ENCODE results near the gene CNNM2. TPM values are rescaled to one million over a fixed set of nuclear protein-coding genes. Genes with fewer than 3 reads are reported as not detected.

CNNM2 gene
- total RNA-seq, 1 donor from 2014 or later, result 3.0 TPM

DNA sequence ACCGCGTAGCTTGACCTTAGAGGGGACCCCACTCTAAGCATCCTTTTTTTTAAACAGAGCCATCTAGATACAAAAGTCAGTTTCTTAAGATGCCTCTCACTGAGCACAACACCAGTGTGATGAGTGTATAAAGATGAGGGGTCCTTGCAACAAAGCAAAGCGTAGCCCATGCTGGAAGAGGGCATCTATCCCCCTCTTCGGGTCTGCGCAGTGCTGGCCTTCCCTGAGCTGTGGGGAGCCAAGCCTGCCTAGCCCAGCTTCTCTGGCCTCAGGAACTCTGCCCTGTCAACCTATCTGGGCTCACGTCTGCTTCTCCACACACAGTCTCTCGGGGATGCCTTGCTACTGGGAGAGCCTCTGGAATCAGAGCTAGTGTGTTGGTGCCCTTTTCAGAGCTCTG lies 161.0 kb downstream of the CNNM2 start:
- no peak for DNase-seq (ENCODE audit: missing footprints)
- no peak for ATAC-seq
- intact Hi-C loops (cut with DNase I), result no loop called here

- DNase-seq (ENCODE audit: missing footprints), result no peak
- intact Hi-C loops (cut with DNase I), result loop anchor here (5.0 kb wide), 1 partner anchor 162 kb away; no protein-coding TSS in a partner anchor
- ATAC-seq, result no peak
Measured at GRCh38 chr10:103079946-103080345, 161.9 kb downstream of the CNNM2 start.

DNA sequence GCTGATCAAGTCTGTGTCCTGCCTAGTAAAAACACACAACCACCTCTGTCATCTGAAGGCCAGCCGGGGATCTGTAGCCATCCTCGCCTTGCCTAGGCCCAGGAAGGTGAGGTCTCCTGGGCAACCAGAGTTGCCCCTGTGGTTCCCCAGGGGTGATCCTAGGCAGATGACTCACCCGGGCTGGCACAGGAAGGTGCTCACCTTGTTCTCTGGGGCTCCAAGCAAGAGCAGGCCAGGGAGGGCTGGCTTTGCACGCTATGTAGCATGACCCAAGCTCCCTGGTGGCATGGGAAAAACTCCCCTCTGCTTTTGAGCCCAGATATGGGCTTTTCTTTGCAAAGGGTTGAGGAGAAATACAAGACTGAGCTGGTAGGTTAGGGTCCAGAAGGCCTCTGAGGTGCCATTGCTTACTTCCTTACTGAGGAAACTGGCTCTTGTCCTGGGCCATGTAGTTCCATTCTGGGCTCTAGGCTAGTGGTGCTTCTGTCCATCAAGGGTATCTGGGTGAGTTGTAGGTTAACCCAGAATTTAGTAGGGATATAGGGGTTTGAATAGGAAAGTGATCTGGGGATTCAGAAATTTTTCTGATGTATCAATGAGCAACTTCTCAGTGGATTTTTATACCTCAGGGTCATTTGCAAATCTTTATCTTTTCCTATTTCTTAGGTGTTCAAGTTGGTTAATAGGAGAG lies 162.9 kb downstream of the CNNM2 start:
- ATAC-seq, result no peak
- intact Hi-C loops (cut with DNase I), result loop anchor here (5.0 kb wide), 1 partner anchor 161 kb away; no protein-coding TSS in a partner anchor

GRCh38 chr10:103082683-103083082 lies 164.6 kb downstream of the CNNM2 start:
- ATAC-seq, result no peak
- no peak for DNase-seq (ENCODE audit: missing footprints)
- intact Hi-C loops (cut with DNase I), result loop anchor here (5.0 kb wide), 1 partner anchor 160 kb away; no protein-coding TSS in a partner anchor

More for the DNA sequence above, 162.9 kb downstream of the CNNM2 start:
- no peak for DNase-seq (ENCODE audit: missing footprints)

GRCh38 chr10:103083266-103083976 lies 165.3 kb downstream of the CNNM2 start:
- ATAC-seq (no peak), DNase-seq (ENCODE audit: missing footprints) (no peak)
- intact Hi-C loops (cut with DNase I), result loop anchor here (5.0 kb wide), 1 partner anchor 159 kb away; no protein-coding TSS in a partner anchor

DNA sequence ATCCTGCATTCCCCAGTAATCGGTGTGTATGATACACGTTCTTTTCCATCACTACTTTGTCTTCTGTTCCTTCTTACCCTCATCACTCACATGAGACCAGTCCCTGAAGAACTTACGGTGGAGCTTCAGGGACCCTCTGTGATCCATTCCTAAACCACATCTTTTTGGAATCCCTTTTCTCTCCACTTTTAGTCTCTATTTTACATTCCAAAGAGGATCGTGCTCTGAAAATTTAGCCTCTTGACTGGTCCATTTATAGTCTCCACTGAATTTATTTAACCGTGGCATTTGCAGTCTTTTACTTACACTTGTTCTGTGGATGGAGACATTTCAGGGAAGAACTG lies 165.9 kb downstream of the CNNM2 start:
- intact Hi-C loops (cut with DNase I), result loop anchor here (5.0 kb wide), 1 partner anchor 158 kb away; no protein-coding TSS in a partner anchor
- no peak for DNase-seq (ENCODE audit: missing footprints)
- no peak for ATAC-seq

GRCh38 chr10:103086261-103086660 lies 168.2 kb downstream of the CNNM2 start:
- intact Hi-C loops (cut with DNase I), result no loop called here
- DNase-seq (ENCODE audit: missing footprints) (no peak), ATAC-seq (no peak)

- intact Hi-C loops (cut with DNase I), result no loop called here
- ATAC-seq (no peak), DNase-seq (ENCODE audit: missing footprints) (no peak)
Measured at GRCh38 chr10:103086799-103087198, 168.7 kb downstream of the CNNM2 start.

DNA sequence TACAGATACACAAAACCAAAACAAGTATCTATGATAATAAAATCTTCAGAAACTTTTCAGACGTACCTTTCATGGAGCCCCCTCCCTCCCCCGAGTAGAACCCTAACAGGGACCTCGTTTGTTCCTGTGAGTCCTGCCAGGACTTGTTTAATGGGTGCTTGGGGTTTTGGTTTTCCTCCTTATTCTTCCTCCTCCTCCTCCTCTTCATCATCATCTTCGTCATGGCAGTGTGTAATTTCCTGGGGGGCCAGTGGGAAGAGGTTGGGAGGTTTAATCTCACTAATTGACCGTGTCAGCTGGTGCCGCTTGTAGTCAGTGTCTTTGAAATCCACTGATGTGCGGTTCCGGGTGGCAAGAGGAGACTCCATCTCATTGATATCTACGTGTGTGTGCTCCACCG lies 171.4 kb downstream of the CNNM2 start:
- DNase-seq (ENCODE audit: missing footprints) (no peak), ATAC-seq (no peak)
- intact Hi-C loops (cut with DNase I), result no loop called here

GRCh38 chr10:103090911-103091310 lies 172.8 kb downstream of the CNNM2 start:
- intact Hi-C loops (cut with DNase I), result no loop called here
- ATAC-seq, result no peak

DNA sequence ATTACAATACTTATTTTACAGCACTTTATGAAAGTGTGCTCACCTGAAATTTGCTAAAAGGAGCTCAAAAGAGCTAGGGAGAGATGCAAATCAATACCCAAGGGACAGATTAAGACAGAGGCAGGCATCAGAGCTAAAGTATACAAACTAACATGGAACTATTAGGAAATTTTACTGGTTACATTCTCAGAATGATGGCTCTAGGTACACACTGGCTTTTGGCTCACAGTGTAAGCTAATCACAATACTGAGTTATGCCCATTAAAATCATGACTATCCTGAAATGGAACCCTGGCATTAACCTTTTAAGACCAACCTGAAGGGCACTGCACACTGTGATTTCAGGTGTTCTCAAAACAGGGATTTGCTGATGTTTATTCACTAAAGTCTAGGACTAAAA lies 176.9 kb downstream of the CNNM2 start:
- DNase-seq (ENCODE audit: missing footprints) (no peak), ATAC-seq (no peak)
- intact Hi-C loops (cut with DNase I), result no loop called here

More at GRCh38 chr10:103090911-103091310, 172.8 kb downstream of the CNNM2 start:
- no peak for DNase-seq (ENCODE audit: missing footprints)

- intact Hi-C loops (cut with DNase I), result no loop called here
- no peak for DNase-seq (ENCODE audit: missing footprints)
- ATAC-seq, result no peak
Measured at GRCh38 chr10:103096130-103096529, 178.0 kb downstream of the CNNM2 start.

DNA sequence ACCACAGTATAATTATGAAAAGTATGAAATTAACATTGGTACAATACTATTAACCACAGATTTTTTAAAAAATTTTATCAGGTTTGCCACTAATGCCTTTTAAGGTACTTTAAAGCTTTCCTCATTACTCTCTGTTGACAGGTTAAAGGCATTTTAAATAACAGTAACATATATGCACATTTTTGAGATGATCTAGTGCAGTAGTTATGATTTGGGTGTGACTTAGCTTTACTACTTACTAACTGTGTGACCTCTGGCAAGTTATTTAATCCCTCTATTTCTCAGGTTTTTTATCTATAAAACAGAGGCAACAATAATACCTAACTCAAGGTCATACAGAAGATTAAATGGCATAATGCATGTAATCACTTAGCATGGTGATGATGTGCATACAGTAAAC lies 180.1 kb downstream of the CNNM2 start:
- intact Hi-C loops (cut with DNase I), result no loop called here
- DNase-seq (ENCODE audit: missing footprints) (no peak), ATAC-seq (no peak)

DNA sequence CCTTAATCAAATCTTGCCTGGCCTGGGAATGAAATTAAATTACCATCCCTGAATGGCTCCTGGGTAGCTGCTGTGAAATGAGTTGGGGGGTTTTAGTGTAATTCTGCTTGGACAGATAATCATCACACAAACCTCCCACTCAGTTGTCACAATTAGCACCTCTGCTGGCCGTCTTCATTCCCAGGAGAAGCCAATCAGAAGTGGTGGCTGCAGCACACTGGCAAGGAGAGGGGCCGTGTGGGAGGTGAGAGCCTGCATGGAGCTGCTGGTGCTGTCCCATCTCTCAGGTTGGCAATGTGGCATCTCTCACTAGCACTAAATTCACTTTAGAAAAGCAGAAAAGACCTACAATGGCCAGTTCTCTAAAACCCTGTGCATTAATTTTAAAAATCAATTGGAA lies 182.5 kb downstream of the CNNM2 start:
- no peak for DNase-seq (ENCODE audit: missing footprints)
- no peak for ATAC-seq
- intact Hi-C loops (cut with DNase I), result loop anchor here (5.0 kb wide), 1 partner anchor 142 kb away; no protein-coding TSS in a partner anchor

- DNase-seq (ENCODE audit: missing footprints), result no peak
- no peak for ATAC-seq
- intact Hi-C loops (cut with DNase I), result loop anchor here (5.0 kb wide), 1 partner anchor 140 kb away; no protein-coding TSS in a partner anchor
Measured at GRCh38 chr10:103102195-103102594, 184.1 kb downstream of the CNNM2 start.

- no peak for ATAC-seq
- intact Hi-C loops (cut with DNase I), result loop anchor here (5.0 kb wide), 1 partner anchor 138 kb away; no protein-coding TSS in a partner anchor
- DNase-seq (ENCODE audit: missing footprints), result no peak
Measured at GRCh38 chr10:103103989-103104388, 185.9 kb downstream of the CNNM2 start.

GRCh38 chr10:103104721-103105120 lies 186.6 kb downstream of the CNNM2 start:
- ATAC-seq (no peak), DNase-seq (ENCODE audit: missing footprints) (no peak)
- intact Hi-C loops (cut with DNase I), result loop anchor here (5.0 kb wide), 1 partner anchor 138 kb away; no protein-coding TSS in a partner anchor

- no peak for ATAC-seq
- intact Hi-C loops (cut with DNase I), result no loop called here
- DNase-seq (ENCODE audit: missing footprints), result no peak
Measured at GRCh38 chr10:103105462-103105861, 187.4 kb downstream of the CNNM2 start.

GRCh38 chr10:103106539-103106938 lies 188.4 kb downstream of the CNNM2 start:
- intact Hi-C loops (cut with DNase I), result no loop called here
- ATAC-seq (no peak), DNase-seq (ENCODE audit: missing footprints) (no peak)

DNA sequence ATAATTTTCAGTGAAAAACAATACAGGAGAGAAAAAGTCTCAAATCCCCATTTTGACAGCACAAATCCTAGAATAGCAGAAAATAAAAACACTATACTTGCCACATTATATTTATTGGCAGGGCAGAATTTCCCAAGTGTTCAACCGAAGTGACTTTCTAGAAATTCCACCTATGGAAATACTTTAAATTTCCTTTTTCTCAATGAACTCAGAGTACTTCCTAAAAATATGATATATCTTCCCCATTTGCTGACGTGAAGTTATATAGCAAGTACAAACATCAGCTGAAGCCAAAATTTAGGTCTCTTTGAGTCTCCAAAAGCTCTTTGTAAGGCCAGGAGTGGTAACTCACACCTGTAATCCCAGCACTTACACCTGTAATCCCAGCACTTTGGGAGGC lies 191.7 kb downstream of the CNNM2 start:
- intact Hi-C loops (cut with DNase I), result loop anchor here (5.0 kb wide), 2 partner anchors 37 to 82 kb away; partner anchors contain the start of gene NT5C2
- ATAC-seq, result no peak
- no peak for DNase-seq (ENCODE audit: missing footprints)

Data from Right ventricle myocardium inferior (tissue), 1 donor.